GM23338 (cell line): ENCODE data around the gene ARHGEF39. TPM values are rescaled to one million over a fixed set of nuclear protein-coding genes. Genes with fewer than 3 reads are reported as not detected.

Source experiments
- ATAC-seq: fragments of 200-7000 bp; cut with Tn5 transposase; 3 replicates; pipeline ENCODE4 v1.9.1; 2020
- DNase-seq: peaks from one replicate; pipeline ENCODE4 v3.0.0-alpha.2; 2015; ENCODE audit warnings: low spot score
- H2AFZ ChIP-seq: fragments of 200-600 bp; sonication (generic); 2 replicates; pipeline ENCODE4 v1.8.0; 2016; ENCODE audit warnings: antibody characterized with exemption, mild to moderate bottlenecking, moderate library complexity
- H3F3A ChIP-seq: fragments of 200-600 bp; sonication (generic); replicated peaks from 2 replicates; pipeline ENCODE4 v1.8.0; 2017; ENCODE audit warnings: antibody characterized with exemption, mixed run types, low read depth
- H3K27ac ChIP-seq: fragments of 200-600 bp; sonication (generic); 2 replicates; pipeline ENCODE4 v1.6.1; 2016; ENCODE audit warnings: low read depth
- H3K27me3 ChIP-seq: fragments of 200-600 bp; sonication (generic); 2 replicates; pipeline ENCODE4 v1.8.0; 2016; ENCODE audit warnings: mild to moderate bottlenecking, mixed run types, moderate library complexity; ENCODE audit not compliant: insufficient read depth
- H3K36me3 ChIP-seq: fragments of 200-600 bp; sonication (generic); 2 replicates; pipeline ENCODE4 v1.8.0; 2016; ENCODE audit warnings: mild to moderate bottlenecking; ENCODE audit not compliant: insufficient read depth
- H3K4me1 ChIP-seq: fragments of 200-600 bp; sonication (generic); 2 replicates; pipeline ENCODE4 v1.8.0; 2016; ENCODE audit warnings: mild to moderate bottlenecking, moderate library complexity; ENCODE audit not compliant: insufficient read depth
- H3K4me2 ChIP-seq: fragments of 200-600 bp; sonication (generic); 2 replicates; pipeline ENCODE4 v1.7.1; 2017; ENCODE audit warnings: mixed run types
- H3K4me3 ChIP-seq: fragments of 200-600 bp; sonication (generic); 2 replicates; pipeline ENCODE4 v1.6.1; 2016; ENCODE audit warnings: mixed run types
- H3K79me2 ChIP-seq: fragments of 200-600 bp; sonication (generic); replicated peaks from 2 replicates; pipeline ENCODE4 v1.8.0; 2017; ENCODE audit warnings: mild to moderate bottlenecking; ENCODE audit not compliant: insufficient read depth
- H3K9me2 ChIP-seq: fragments of 200-600 bp; sonication (generic); 2 replicates; pipeline ENCODE4 v1.8.0; 2017; ENCODE audit not compliant: insufficient read depth
- H4K20me1 ChIP-seq: fragments of 200-600 bp; sonication (generic); replicated peaks from 2 replicates; pipeline ENCODE4 v1.8.0; 2017; ENCODE audit warnings: mild to moderate bottlenecking; ENCODE audit not compliant: insufficient read depth
- H3K27ac Mint-ChIP-seq: 2 replicates; pipeline ENCODE4 v1.8.0; 2020; ENCODE audit warnings: inconsistent platforms, mild to moderate bottlenecking, moderate library complexity, mixed read lengths
- H3K27me3 Mint-ChIP-seq: 3 replicates; pipeline ENCODE4 v1.8.0; 2022; ENCODE audit warnings: low read depth, mild to moderate bottlenecking, moderate library complexity, mixed read lengths, inconsistent platforms; ENCODE audit not compliant: insufficient read depth, poor library complexity
- H3K36me3 Mint-ChIP-seq: 3 replicates; pipeline ENCODE4 v1.8.0; 2021; ENCODE audit warnings: low read depth, mild to moderate bottlenecking, inconsistent platforms, moderate library complexity, mixed read lengths
- H3K4me1 Mint-ChIP-seq: 3 replicates; pipeline ENCODE4 v1.8.0; 2020; ENCODE audit warnings: mild to moderate bottlenecking, inconsistent platforms, mixed read lengths
- H3K4me3 Mint-ChIP-seq: 3 replicates; pipeline ENCODE4 v1.8.0; 2021; ENCODE audit warnings: moderate library complexity, mild to moderate bottlenecking, inconsistent platforms, mixed read lengths
- H3K9me3 Mint-ChIP-seq: 3 replicates; pipeline ENCODE4 v1.8.0; 2020; ENCODE audit warnings: moderate library complexity, mild to moderate bottlenecking, inconsistent platforms, mixed read lengths
- CREB1 ChIP-seq: fragments of 250-450 bp; sonication (Bioruptor Pico); IDR thresholded peaks from 2 replicates; pipeline ENCODE4 v1.5.0; 2020; ENCODE audit warnings: low read depth, mild to moderate bottlenecking, moderate library complexity
- CTCF ChIP-seq, 2 experiments: fragments of 200-600 bp in 1 of 2; sonication (generic) in 1 of 2; conservative IDR thresholded peaks; 2 replicates each; pipeline versions ENCODE4 v1.5.1 to v1.6.1; 2016 to 2017; ENCODE audit warnings: antibody characterized with exemption in 2 of 2, low read depth in 2 of 2, mild to moderate bottlenecking in 2 of 2, moderate library complexity in 1 of 2
- ETS1 ChIP-seq: IDR thresholded peaks from 2 replicates; pipeline ENCODE4 v1.6.1; 2016; ENCODE audit warnings: antibody characterized with exemption
- EZH2 ChIP-seq: fragments of 200-600 bp; sonication (generic); IDR thresholded peaks from one replicate; pipeline ENCODE4 v1.8.0; 2017; ENCODE audit warnings: antibody characterized with exemption, mild to moderate bottlenecking, low read depth; ENCODE audit not compliant: unreplicated experiment
- JUNB ChIP-seq: IDR thresholded peaks from one replicate; pipeline ENCODE4 v1.6.1; 2016; ENCODE audit warnings: antibody characterized with exemption; ENCODE audit not compliant: unreplicated experiment
- NANOG ChIP-seq: IDR thresholded peaks from 2 replicates; pipeline ENCODE4 v1.6.1; 2016; ENCODE audit warnings: antibody characterized with exemption, borderline replicate concordance
- POLR2AphosphoS5 ChIP-seq: IDR thresholded peaks from 2 replicates; pipeline ENCODE4 v1.6.1; 2016; ENCODE audit warnings: antibody characterized with exemption, low read depth
- STAT1 ChIP-seq: IDR thresholded peaks from one replicate; pipeline ENCODE4 v1.6.1; 2016; ENCODE audit warnings: antibody characterized with exemption; ENCODE audit not compliant: unreplicated experiment
- ZNF114 ChIP-seq: fragments of 250-450 bp; sonication (Bioruptor Pico); IDR thresholded peaks from 2 replicates; pipeline ENCODE4 v1.5.0; 2020; ENCODE audit warnings: mild to moderate bottlenecking, moderate library complexity
- ZNF462 ChIP-seq: fragments of 250-450 bp; sonication (Bioruptor Pico); IDR thresholded peaks from 2 replicates; pipeline ENCODE4 v1.5.0; 2020; ENCODE audit warnings: mild to moderate bottlenecking, moderate library complexity
- polyA plus RNA-seq: library from polyadenylated mRNA; unstranded; fragments of >200 nt; fragmentation: Nextera tagmentation; extraction: Ambion mirVana; gene quantifications from 2 replicates; pipeline ENCODE4 v1.2.1, GENCODE V29; 2016
- total RNA-seq: library from RNA; depleted of rRNA; stranded (reverse); fragments of >200 nt; shearing (Covaris generic); gene quantifications from 2 replicates; pipeline ENCODE4 v1.2.3, GENCODE V29; 2014

Gene ARHGEF39
- total and polyA plus RNA-seq, 2 experiments from 2014 or later: 16.8 to 31.0 TPM

GRCh38 chr9:35669331-35670145, 4.5 kb upstream of the ARHGEF39 start (continued):
- TF ChIP-seq CTCF (conservative IDR thresholded peaks at IDR 0.05; ENCODE audit: low read depth in 2 of 2): no peak

- Histone ChIP-seq H3K4me3 (no peak overlapping the region), H3K4me1 (peaks cover 15% of the 10 kb centered on the region), H3K27ac (no peak overlapping the region), H3K9me2 (peaks cover 12% of the 10 kb centered on the region), H3K36me3 (no peaks in the 10 kb centered on the region), H3F3A (0 out of 2 replicates have a peak, but pooled peaks cover 13% of the 10 kb centered on the region), H3K27me3 (no peaks in the 10 kb centered on the region), H3K79me2 (peaks cover 8% of the 10 kb centered on the region; the same call in 1 of the 2 replicates), H2AFZ (no peak overlapping the region), H3K4me2 (no peak overlapping the region), H4K20me1 (no peaks in the 10 kb centered on the region)
- no peak for DNase-seq
- peaks cover 6% of the 10 kb centered on the region for H3K27me3 Mint-ChIP-seq
- no peak overlapping the region for H3K27ac Mint-ChIP-seq
- no peak overlapping the region for H3K4me3 Mint-ChIP-seq
- H3K36me3 Mint-ChIP-seq: peaks cover 5% of the 10 kb centered on the region
- H3K9me3 Mint-ChIP-seq: no peaks in the 10 kb centered on the region; the same call in 2 of the 3 replicates
- ATAC-seq: no peak
- peaks cover 20% of the 10 kb centered on the region for H3K4me1 Mint-ChIP-seq
- TF ChIP-seq CTCF (conservative IDR thresholded peaks at IDR 0.05; ENCODE audit: low read depth in 2 of 2): no peak
- no peak for TF ChIP-seq NANOG
- TF ChIP-seq CREB1 (CRISPR knock-in tag): no peak
- no peak for TF ChIP-seq JUNB
- no peak for TF ChIP-seq EZH2
- no peak for TF ChIP-seq ZNF462 (CRISPR knock-in tag)
- TF ChIP-seq ETS1: no peak
- no peak for TF ChIP-seq ZNF114 (CRISPR knock-in tag)
- no peak for TF ChIP-seq POLR2AphosphoS5
- TF ChIP-seq STAT1: no peak
Observed at GRCh38 chr9:35667939-35668338, 2.9 kb upstream of the ARHGEF39 start.
